ENCODE data around the gene PEX14.

DNA sequence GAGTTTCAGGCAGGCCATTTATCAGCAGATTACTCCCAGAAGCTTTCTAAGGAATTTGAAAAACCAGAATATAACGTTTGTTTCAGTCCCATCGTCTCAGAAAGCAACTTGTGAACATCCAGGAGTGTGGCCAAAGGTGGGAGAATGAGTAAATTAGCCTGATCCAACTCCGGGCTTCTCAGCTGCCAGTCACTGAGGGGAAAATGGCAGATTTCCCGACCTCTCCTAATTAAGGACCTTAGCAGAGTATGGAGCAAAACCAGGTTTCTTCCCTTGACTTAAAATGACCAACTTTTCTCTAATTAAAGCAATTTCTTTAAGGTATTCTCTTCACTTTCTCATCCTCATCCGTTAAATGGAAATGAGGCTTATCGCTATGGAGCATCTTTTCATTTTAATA is 23.9 kb upstream of the PEX14 start:
- no peak for TF ChIP-seq YY1 (IDR thresholded peaks at IDR 0.05; ENCODE audit: extremely low read depth, insufficient replicate concordance, low read depth, low read length)
- TF ChIP-seq POLR2AphosphoS5 (IDR thresholded peaks at IDR 0.05; ENCODE audit: low read depth, low read length), result no peak
- no peak for TF ChIP-seq POLR2A (IDR thresholded peaks at IDR 0.05; ENCODE audit: borderline replicate concordance, extremely low read depth, insufficient read depth, insufficient read length)
- TF ChIP-seq, protein P1, sequence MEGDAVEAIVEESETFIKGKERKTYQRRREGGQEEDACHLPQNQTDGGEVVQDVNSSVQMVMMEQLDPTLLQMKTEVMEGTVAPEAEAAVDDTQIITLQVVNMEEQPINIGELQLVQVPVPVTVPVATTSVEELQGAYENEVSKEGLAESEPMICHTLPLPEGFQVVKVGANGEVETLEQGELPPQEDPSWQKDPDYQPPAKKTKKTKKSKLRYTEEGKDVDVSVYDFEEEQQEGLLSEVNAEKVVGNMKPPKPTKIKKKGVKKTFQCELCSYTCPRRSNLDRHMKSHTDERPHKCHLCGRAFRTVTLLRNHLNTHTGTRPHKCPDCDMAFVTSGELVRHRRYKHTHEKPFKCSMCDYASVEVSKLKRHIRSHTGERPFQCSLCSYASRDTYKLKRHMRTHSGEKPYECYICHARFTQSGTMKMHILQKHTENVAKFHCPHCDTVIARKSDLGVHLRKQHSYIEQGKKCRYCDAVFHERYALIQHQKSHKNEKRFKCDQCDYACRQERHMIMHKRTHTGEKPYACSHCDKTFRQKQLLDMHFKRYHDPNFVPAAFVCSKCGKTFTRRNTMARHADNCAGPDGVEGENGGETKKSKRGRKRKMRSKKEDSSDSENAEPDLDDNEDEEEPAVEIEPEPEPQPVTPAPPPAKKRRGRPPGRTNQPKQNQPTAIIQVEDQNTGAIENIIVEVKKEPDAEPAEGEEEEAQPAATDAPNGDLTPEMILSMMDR (IDR thresholded peaks at IDR 0.05 in 2 of 3, conservative IDR thresholded peaks at IDR 0.05 in 1 of 3; ENCODE audit: borderline replicate concordance in 1 of 3, insufficient read depth in 1 of 3, low read depth in 2 of 3, low read length in 2 of 3), result no peak
- TF ChIP-seq SP1 (IDR thresholded peaks at IDR 0.05; ENCODE audit: low read depth), result no peak
- TF ChIP-seq JUND (IDR thresholded peaks at IDR 0.05), result no peak
- no peak for TF ChIP-seq TCF7L2 (IDR thresholded peaks at IDR 0.05; ENCODE audit: borderline replicate concordance, extremely low read depth, insufficient read depth, insufficient read length)
- TF ChIP-seq EZH2 (IDR thresholded peaks at IDR 0.05), result no peak
- no peak for TF ChIP-seq CBX3 (IDR thresholded peaks at IDR 0.05; ENCODE audit: low read depth)
- TF ChIP-seq, protein P2, sequence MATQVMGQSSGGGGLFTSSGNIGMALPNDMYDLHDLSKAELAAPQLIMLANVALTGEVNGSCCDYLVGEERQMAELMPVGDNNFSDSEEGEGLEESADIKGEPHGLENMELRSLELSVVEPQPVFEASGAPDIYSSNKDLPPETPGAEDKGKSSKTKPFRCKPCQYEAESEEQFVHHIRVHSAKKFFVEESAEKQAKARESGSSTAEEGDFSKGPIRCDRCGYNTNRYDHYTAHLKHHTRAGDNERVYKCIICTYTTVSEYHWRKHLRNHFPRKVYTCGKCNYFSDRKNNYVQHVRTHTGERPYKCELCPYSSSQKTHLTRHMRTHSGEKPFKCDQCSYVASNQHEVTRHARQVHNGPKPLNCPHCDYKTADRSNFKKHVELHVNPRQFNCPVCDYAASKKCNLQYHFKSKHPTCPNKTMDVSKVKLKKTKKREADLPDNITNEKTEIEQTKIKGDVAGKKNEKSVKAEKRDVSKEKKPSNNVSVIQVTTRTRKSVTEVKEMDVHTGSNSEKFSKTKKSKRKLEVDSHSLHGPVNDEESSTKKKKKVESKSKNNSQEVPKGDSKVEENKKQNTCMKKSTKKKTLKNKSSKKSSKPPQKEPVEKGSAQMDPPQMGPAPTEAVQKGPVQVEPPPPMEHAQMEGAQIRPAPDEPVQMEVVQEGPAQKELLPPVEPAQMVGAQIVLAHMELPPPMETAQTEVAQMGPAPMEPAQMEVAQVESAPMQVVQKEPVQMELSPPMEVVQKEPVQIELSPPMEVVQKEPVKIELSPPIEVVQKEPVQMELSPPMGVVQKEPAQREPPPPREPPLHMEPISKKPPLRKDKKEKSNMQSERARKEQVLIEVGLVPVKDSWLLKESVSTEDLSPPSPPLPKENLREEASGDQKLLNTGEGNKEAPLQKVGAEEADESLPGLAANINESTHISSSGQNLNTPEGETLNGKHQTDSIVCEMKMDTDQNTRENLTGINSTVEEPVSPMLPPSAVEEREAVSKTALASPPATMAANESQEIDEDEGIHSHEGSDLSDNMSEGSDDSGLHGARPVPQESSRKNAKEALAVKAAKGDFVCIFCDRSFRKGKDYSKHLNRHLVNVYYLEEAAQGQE (IDR thresholded peaks at IDR 0.05; ENCODE audit: low read depth), result no peak
- TF ChIP-seq RAD21 (IDR thresholded peaks at IDR 0.05; ENCODE audit: low read depth), result no peak
- TF ChIP-seq EZH2phosphoT487 (IDR thresholded peaks at IDR 0.05; ENCODE audit: borderline replicate concordance), result no peak
